Uterus (tissue), 4 donors: Measurements from ENCODE around the gene C19orf44. TPM values are rescaled to one million over a fixed set of nuclear protein-coding genes. Genes with fewer than 3 reads are reported as not detected.

Experiments
- DNase-seq, 2 donors: peaks; one replicate each; pipeline ENCODE4 v3.0.0-alpha.2; 2019 to 2020
- H3K27ac ChIP-seq, 2 donors: fragments of 200-600 bp; sonication (generic); 1 replicate in 1 of 2; 2 replicates in 1 of 2; pipeline ENCODE4 v1.5.1; 2016 to 2018
- H3K27me3 ChIP-seq, 2 donors: fragments of 200-600 bp; sonication (generic); one replicate each; pipeline ENCODE4 v1.5.1; 2018 to 2019; ENCODE audit warnings: control low read depth in 1 of 2
- H3K36me3 ChIP-seq, 2 donors: fragments of 200-600 bp; sonication (generic); one replicate each; pipeline ENCODE4 v1.5.1; 2019; ENCODE audit warnings: control low read depth in 1 of 2
- H3K4me1 ChIP-seq, 2 donors: fragments of 200-600 bp; sonication (generic); one replicate each; pipeline ENCODE4 v1.5.1; 2018 to 2019; ENCODE audit warnings: control low read depth in 1 of 2
- H3K4me3 ChIP-seq, 2 donors: fragments of 200-600 bp; sonication (generic); 1 replicate in 1 of 2; 2 replicates in 1 of 2; pipeline ENCODE4 v1.5.1; 2018 to 2019; ENCODE audit warnings: mild to moderate bottlenecking in 1 of 2
- H3K9me3 ChIP-seq, 2 donors: fragments of 200-600 bp; sonication (generic); one replicate each; pipeline ENCODE4 v1.5.1; 2019; ENCODE audit warnings: control low read depth in 1 of 2
- POLR2A ChIP-seq, 2 donors: fragments of 450-650 bp; IDR thresholded peaks; one replicate each; pipeline ENCODE4 v1.6.1; 2016; ENCODE audit warnings: antibody characterized with exemption in 2 of 2, mild to moderate bottlenecking in 1 of 2, moderate library complexity in 1 of 2
- intact Hi-C: fragments of 100-400 bp; cut with DNase I; formaldehyde crosslinking; loops from one replicate; pipeline ENCODE4 v1.15.1; 2023; ENCODE audit warnings: low total_unique reads
- total RNA-seq, 4 donors: library from RNA; depleted of rRNA in 3 of 4; stranded (reverse); fragments of >200 nt in 3 of 4; gene quantifications; one replicate each; pipeline versions ENCODE4 v1.1.0 to v1.2.4, GENCODE V29; 2014 to 2023
- TF ChIP-seq, protein P1 (sequence below), 4 experiments: fragments of 200-600 bp in 2 of 4; fragments of 450-650 bp in 2 of 4; sonication (generic) in 2 of 4; IDR thresholded peaks; one replicate each; pipeline ENCODE4 v1.5.1; 2016 to 2019; ENCODE audit warnings: antibody characterized with exemption in 4 of 4, mild to moderate bottlenecking in 2 of 4, moderate library complexity in 1 of 4
- donor health status: DM: yes; HTN: yes; CAD: no.

Gene C19orf44
- total RNA-seq, 4 donors from 2014 or later = 0.26 to 11.9 (median 7.5) TPM

DNA sequence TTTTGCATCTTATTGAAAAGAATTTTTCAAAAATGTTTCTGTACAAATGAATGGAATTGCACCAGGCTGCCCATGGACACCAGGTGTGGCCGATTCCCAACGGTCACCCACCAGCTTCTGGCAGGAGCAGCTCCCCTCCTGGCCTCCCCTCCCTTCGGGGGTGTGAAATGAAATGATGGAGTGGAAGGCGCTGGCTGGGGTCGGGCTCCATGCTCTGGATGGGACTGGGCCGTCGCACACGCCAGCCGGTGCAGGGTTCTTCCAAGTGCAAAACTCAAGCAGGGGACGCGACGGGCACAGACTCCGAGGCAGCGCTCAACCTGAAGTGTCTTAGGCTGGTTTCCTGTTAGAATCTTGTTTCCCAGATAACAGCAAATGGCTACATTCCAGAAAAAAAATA is 21.9 kb downstream of the C19orf44 start:
- H3K9me3 ChIP-seq = no peaks in the 10 kb centered on the region
- no peaks in the 10 kb centered on the region for H3K27me3 ChIP-seq
- no peak overlapping the region for H3K4me3 ChIP-seq
- DNase-seq = no peak
- TF ChIP-seq POLR2A (IDR thresholded peaks at IDR 0.05) = no peak
- TF ChIP-seq, protein P1, sequence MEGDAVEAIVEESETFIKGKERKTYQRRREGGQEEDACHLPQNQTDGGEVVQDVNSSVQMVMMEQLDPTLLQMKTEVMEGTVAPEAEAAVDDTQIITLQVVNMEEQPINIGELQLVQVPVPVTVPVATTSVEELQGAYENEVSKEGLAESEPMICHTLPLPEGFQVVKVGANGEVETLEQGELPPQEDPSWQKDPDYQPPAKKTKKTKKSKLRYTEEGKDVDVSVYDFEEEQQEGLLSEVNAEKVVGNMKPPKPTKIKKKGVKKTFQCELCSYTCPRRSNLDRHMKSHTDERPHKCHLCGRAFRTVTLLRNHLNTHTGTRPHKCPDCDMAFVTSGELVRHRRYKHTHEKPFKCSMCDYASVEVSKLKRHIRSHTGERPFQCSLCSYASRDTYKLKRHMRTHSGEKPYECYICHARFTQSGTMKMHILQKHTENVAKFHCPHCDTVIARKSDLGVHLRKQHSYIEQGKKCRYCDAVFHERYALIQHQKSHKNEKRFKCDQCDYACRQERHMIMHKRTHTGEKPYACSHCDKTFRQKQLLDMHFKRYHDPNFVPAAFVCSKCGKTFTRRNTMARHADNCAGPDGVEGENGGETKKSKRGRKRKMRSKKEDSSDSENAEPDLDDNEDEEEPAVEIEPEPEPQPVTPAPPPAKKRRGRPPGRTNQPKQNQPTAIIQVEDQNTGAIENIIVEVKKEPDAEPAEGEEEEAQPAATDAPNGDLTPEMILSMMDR (IDR thresholded peaks at IDR 0.05) = no peak
- no peaks in the 10 kb centered on the region for H3K4me1 ChIP-seq
- intact Hi-C loops = no loop called here
- H3K27ac ChIP-seq = no peak overlapping the region
- no peaks in the 10 kb centered on the region for H3K36me3 ChIP-seq

DNA sequence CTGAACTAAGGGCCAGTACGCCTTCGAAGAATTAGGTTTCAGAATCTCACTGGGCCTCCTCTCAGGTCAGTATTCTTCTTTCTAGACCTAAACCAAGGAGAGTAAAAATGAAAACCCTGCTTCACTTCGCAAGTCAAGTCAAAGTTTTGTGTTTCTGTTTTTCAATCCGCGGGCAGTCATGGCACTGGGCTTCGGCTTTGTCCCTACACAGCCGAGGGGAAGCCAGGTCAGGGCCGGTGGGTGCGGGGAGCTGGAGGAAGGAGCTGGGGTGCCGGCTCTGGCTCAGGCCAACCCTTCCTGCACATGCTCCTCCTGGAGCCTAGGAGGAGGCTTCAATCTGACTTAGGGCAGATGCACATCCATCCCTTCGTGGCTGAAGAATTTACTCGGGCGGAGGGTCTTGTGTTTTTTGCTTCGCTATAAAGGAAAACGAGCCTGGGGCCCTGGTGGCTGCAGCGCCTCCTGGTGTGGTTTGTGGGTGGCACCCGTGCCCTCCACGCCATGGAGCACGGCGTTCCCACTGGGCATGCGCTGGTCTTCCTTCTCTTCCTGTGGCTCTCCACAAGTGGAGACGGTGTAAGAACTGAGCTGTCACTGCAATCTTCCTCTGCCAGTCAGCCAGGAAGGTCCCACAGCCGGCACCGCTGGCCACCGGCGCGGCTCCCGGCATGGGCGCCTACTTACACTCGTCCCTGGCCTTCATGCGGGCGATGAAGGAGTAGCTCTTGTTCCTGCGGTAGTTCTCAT is 22.5 kb downstream of the C19orf44 start:
- H3K4me1 ChIP-seq = no peaks in the 10 kb centered on the region
- no peaks in the 10 kb centered on the region for H3K9me3 ChIP-seq
- TF ChIP-seq, protein P1 (IDR thresholded peaks at IDR 0.05) = no peak
- no peak for TF ChIP-seq POLR2A (IDR thresholded peaks at IDR 0.05)
- no peak overlapping the region for H3K4me3 ChIP-seq
- intact Hi-C loops = no loop called here
- no peaks in the 10 kb centered on the region for H3K27me3 ChIP-seq
- no peaks in the 10 kb centered on the region for H3K36me3 ChIP-seq
- H3K27ac ChIP-seq = no peak overlapping the region
- DNase-seq = no peak

DNA sequence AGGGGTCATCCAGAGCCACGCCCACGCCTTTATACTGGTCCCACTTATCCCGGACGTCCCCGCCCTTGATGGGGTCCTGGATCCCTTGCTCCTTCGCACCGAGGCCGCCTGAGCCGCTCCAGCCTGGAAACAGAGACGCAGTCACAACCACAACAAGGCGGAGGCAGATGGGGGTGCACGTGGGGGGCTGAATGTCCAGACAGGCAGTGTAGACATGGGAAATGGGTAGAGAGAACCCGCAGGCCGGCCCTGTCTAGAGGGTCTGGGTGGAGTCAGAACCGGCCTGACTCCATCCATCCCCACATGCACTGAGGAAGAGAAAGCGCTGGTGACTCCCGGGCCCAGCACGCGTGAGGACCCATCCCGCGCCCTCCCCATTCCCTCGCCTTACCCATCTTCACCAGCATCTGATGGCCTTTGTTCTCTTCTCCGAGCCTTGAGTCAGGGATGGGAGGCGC is 23.1 kb downstream of the C19orf44 start:
- H3K4me3 ChIP-seq = no peak overlapping the region
- H3K4me1 ChIP-seq = no peaks in the 10 kb centered on the region
- H3K36me3 ChIP-seq = no peaks in the 10 kb centered on the region
- DNase-seq = no peak
- no peaks in the 10 kb centered on the region for H3K27me3 ChIP-seq
- intact Hi-C loops = no loop called here
- no peak for TF ChIP-seq POLR2A (IDR thresholded peaks at IDR 0.05)
- TF ChIP-seq, protein P1 (IDR thresholded peaks at IDR 0.05) = no peak
- H3K27ac ChIP-seq = no peak overlapping the region
- no peaks in the 10 kb centered on the region for H3K9me3 ChIP-seq

DNA sequence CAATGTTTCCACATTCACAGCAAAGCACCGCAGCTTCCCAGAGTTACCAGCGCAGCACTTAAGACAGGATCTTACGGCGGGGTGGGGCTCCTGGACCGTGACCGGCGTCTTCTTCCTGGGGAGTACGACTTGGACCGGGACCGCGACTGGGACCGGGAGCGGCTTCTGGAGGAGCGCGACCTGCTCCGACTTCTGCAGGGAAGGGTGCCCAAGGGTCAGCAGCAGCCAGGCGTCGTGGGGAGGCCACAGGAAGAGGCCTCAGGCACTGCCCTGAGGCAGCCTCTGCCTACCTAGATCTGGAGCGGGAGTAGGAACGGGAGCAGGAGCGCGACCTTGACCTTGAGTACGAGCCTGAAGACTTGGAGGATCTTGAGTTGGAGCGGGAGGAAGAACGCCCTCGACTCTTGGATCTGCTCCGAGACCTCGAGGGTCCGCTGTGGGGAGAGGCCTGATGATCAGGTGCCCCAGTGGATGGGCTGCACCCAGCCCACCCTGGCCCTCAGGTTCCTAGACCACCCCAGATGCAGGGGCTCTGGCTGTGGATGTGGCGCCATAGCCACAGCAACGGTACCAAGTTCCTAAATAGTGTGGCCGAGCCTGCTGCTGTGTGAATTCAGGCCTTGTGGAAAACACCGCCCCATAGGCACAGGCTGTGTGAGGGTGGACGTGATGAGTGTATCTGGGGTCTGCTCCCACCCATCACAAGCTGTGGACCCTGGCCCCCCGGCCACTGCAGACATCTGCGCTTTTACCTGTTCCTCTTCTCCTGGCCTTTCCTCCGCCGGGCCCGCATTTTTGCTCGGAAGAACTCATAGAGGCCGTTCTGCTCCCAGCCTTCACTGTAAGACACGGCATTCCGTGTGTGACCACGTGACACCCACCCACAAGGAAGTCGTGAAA is 24.1 kb downstream of the C19orf44 start:
- H3K4me3 ChIP-seq = no peak overlapping the region
- no peaks in the 10 kb centered on the region for H3K36me3 ChIP-seq
- intact Hi-C loops = no loop called here
- no peak for TF ChIP-seq POLR2A (IDR thresholded peaks at IDR 0.05)
- TF ChIP-seq, protein P1 (IDR thresholded peaks at IDR 0.05) = no peak
- H3K9me3 ChIP-seq = no peaks in the 10 kb centered on the region
- no peak for DNase-seq
- H3K4me1 ChIP-seq = no peaks in the 10 kb centered on the region
- H3K27ac ChIP-seq = no peak overlapping the region
- H3K27me3 ChIP-seq = no peaks in the 10 kb centered on the region
